LNCAP (cell line): ENCODE results near the gene TXNDC2.

Experiments used
- TF ChIP-seq, protein P1 (sequence below): fragments of 450-650 bp; IDR thresholded peaks from 2 replicates; pipeline ENCODE4 v1.5.1; 2017; ENCODE audit warnings: mild to moderate bottlenecking

Gene TXNDC2

DNA sequence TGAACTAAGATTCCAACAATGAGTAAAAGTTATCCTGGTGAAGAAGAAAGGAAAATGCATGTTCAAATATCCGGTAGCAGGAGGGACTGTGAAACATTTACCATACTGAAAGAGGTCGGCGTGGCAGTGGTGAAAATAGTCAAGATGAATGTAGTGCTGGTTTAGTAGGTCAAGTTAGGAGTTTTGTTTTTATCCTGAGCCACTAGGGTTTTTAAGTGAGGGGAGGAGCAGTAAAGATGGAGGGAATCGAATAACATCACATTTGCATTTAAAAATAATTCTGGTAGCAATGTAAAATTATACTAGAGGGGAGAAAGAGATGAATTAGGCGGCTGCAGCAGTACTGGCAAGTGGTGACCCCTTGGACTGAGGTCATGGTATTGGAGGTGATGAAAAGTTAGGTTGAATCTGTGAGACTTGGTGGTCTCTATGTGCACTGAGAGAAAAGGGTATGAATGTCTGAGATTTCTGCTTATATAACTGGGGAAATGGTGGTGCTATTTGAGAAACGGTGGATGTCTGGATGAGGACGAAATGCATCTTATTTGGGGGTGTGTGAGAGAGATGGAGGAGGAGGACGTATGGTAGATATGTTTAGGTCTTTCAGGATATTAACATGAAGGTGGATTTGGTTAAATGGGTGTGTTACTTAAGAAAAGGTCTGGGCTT, 33.9 kb downstream of the TXNDC2 start:
- TF ChIP-seq, protein P1, sequence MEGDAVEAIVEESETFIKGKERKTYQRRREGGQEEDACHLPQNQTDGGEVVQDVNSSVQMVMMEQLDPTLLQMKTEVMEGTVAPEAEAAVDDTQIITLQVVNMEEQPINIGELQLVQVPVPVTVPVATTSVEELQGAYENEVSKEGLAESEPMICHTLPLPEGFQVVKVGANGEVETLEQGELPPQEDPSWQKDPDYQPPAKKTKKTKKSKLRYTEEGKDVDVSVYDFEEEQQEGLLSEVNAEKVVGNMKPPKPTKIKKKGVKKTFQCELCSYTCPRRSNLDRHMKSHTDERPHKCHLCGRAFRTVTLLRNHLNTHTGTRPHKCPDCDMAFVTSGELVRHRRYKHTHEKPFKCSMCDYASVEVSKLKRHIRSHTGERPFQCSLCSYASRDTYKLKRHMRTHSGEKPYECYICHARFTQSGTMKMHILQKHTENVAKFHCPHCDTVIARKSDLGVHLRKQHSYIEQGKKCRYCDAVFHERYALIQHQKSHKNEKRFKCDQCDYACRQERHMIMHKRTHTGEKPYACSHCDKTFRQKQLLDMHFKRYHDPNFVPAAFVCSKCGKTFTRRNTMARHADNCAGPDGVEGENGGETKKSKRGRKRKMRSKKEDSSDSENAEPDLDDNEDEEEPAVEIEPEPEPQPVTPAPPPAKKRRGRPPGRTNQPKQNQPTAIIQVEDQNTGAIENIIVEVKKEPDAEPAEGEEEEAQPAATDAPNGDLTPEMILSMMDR, result no peak

DNA sequence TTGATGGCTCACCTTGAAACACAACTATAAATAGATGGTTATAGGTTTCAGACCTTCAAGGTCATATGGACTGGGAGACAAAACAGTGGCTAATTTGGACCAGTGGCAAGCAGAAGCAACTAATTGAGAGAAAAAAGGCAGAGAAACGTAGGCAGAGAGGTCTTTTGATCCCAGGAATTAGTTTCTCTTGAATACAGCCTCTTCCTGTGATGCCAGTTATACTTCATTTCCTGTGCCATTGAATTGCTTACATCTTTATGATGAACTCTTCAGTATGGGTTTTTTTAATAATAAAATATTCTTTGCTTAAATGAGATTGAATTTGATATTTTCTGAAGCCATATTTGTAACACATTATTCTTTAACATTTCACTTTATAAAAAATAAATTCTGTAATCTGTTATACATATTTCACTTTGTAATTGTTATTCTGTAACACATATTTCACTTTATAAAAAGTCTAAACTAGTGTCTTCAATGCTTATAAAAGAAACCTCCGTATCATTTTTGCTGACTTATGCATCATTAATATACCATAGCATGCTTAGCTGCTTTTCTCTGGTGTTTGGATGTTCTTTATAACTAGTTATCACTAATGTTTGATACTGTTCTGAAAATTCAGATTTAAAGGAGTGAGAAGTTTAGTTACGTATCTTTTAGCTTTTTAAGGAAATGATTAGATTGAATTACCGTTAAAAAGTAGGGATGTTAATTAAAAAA, 37.0 kb downstream of the TXNDC2 start:
- TF ChIP-seq, protein P1, result no peak

DNA sequence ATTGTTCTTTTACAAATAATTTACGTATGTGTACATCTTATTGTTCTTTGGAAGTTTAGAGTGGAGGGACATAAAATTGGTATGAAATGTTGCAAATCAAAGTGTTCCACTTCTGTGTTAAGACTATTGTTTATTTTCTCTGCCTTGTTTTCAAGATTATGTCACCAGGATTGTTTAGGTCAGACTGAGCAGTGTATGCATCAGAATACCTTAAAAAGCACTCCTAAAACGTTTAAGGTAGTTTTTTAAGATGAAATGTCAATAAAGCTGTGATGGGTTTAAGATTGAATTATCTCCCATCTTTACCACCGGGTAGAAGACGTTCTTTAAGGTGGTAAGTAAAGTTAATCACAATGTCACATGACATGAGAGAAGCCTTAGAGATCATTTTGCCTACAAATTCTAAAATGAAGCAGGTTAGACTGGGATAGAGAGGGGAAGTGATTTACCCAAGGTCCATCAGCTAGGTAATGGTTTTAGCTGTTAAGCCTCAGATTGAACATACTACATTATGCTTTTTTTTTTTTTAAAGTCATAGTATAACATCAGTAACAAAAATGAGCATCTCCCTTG, 38.7 kb downstream of the TXNDC2 start:
- TF ChIP-seq, protein P1, result no peak

DNA sequence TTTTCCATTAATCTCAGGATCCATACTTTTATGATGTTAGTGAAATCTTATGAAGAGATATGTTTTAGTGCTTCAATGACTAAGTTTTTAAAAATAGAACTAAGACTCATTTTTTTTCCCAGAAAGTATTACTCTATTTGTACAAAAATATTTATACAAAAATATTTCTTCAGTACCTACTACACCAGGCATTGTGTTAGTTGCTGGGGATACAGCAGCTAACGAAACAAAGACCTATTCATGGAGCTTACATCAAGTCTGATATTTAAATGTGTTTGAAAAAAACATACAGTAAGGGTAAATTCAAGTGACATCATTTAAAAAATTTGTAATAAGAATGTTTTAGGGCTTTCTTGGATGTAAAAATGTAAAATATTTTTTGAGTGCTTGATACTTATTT, 39.6 kb downstream of the TXNDC2 start:
- TF ChIP-seq, protein P1, result no peak

DNA sequence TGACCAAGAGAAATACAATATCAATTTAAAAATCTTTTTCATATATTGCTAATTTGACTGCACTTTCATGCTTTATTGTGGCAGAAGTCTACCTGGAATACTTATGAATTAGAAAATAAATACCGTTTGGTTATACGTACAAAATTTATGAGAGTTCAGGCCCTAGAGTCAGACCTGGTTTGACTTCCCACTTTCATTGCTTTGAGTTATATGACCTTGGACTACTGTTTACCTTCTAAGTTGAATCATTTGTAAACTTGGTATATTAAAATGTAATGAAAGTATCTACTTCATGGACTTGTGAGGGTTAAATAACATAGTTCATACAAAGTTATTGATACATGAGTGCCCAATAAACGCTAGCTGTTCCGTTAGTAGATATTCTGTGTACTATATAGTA, 40.0 kb downstream of the TXNDC2 start:
- TF ChIP-seq, protein P1, result no peak

DNA sequence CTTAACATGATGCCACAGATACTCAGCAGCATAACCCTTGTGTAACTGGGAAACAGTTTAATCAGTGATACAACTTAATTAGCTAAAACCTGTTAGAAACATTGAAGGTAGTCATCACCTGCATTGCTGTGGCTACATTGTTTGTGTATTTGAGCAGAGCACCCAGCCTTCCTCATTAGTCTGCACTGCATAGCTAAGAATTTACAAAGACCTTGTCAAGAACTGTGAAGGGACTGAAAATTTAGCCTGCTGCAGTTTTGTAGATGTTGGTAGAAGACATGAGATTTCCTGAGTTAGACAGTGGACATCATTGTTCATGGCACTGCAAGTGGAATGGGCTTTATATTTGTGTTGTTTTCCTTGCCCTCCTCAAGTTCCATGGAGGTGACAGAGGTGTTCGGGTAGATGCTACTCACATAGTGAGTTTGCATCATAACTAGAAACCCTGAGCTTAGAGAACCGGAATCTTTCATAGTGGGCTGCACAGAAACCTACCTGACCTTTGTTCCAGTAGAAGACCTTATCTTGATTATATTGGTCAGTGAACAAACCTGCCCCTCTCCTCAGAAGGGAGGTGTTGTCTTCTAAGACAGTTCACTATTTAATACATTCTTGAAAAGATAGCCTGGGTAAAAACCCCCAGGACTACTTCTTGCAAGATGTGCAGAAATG, 40.6 kb downstream of the TXNDC2 start:
- TF ChIP-seq, protein P1, result no peak

DNA sequence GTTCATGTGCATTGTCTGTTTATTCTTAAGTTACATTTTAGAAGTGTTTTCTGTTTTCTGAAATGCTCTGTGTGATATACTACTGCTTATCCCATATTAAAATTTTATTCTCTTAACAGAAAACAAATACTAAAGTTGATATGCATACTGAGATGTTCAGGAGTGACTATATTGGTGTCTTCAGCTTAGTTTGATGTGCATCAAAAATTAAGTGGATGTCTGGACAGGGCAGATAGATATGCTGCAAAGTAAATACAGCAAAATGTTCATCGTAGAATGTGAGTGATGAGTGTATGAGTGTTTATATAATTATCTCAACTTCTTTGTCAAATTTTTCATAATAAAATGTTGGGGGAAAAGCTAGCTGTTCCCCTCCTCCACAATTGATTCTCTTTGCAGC, 41.2 kb downstream of the TXNDC2 start:
- TF ChIP-seq, protein P1, result no peak
